ENCODE data around the gene DLL4.

Gene DLL4

GRCh38 chr15:40925863-40926658, 3.1 kb upstream of the DLL4 start:
- in situ Hi-C loops (cut with MboI; ENCODE audit: low sequenced_read_pairs) = no loop called here

GRCh38 chr15:40926659-40927494, 2.3 kb upstream of the DLL4 start:
- in situ Hi-C loops (cut with MboI; ENCODE audit: low sequenced_read_pairs) = no loop called here

GRCh38 chr15:40927495-40927872, 1.7 kb upstream of the DLL4 start:
- in situ Hi-C loops (cut with MboI; ENCODE audit: low sequenced_read_pairs) = no loop called here

- in situ Hi-C loops (cut with MboI; ENCODE audit: low sequenced_read_pairs) = no loop called here
Measured at GRCh38 chr15:40927873-40928806, 1.0 kb upstream of the DLL4 start.

- in situ Hi-C loops (cut with MboI; ENCODE audit: low sequenced_read_pairs) = no loop called here
Measured at GRCh38 chr15:40929660-40930429, 705 bp downstream of the DLL4 start.

GRCh38 chr15:40930430-40931299, 1.5 kb downstream of the DLL4 start:
- in situ Hi-C loops (cut with MboI; ENCODE audit: low sequenced_read_pairs) = no loop called here

- in situ Hi-C loops (cut with MboI; ENCODE audit: low sequenced_read_pairs) = no loop called here
Measured at GRCh38 chr15:40931300-40932142, 2.4 kb downstream of the DLL4 start.

GRCh38 chr15:40932156-40932555, 3.0 kb downstream of the DLL4 start:
- in situ Hi-C loops (cut with MboI; ENCODE audit: low sequenced_read_pairs) = no loop called here

GRCh38 chr15:40932649-40933516, 3.7 kb downstream of the DLL4 start:
- in situ Hi-C loops (cut with MboI; ENCODE audit: low sequenced_read_pairs) = no loop called here

- in situ Hi-C loops (cut with MboI; ENCODE audit: low sequenced_read_pairs) = no loop called here
Measured at GRCh38 chr15:40933517-40933902, 4.4 kb downstream of the DLL4 start.

- in situ Hi-C loops (cut with MboI; ENCODE audit: low sequenced_read_pairs) = no loop called here
Measured at GRCh38 chr15:40934457-40934856, 5.3 kb downstream of the DLL4 start.

GRCh38 chr15:40936234-40936708, 7.1 kb downstream of the DLL4 start:
- in situ Hi-C loops (cut with MboI; ENCODE audit: low sequenced_read_pairs) = no loop called here

GRCh38 chr15:40936709-40937666, 7.8 kb downstream of the DLL4 start:
- in situ Hi-C loops (cut with MboI; ENCODE audit: low sequenced_read_pairs) = no loop called here

- in situ Hi-C loops (cut with MboI; ENCODE audit: low sequenced_read_pairs) = no loop called here
Measured at GRCh38 chr15:40937762-40938535, 8.8 kb downstream of the DLL4 start.

GRCh38 chr15:40938536-40938870, 9.4 kb downstream of the DLL4 start:
- in situ Hi-C loops (cut with MboI; ENCODE audit: low sequenced_read_pairs) = no loop called here

All from HL-60/S4 treated with retinoic acid at 250 ng/mL for 4 days and 3 days (cell line).